A549 treated with AZD2906 at 1 μM for 4 hours (cell line): Measurements from ENCODE around the gene LGALS3BP. TPM values are rescaled to one million over a fixed set of nuclear protein-coding genes. Genes with fewer than 3 reads are reported as not detected.

ENCODE experiments used
- total RNA-seq: library from RNA; stranded (reverse); fragments of 200-300 nt; extraction: Qiagen RNA extraction; gene quantifications from 5 replicates; pipeline ENCODE4 v1.2.3, GENCODE V29; 2022

The LGALS3BP gene
- total RNA-seq = 69.9 to 86.6 TPM (median 83.4 TPM) in 5 replicates

GRCh38 chr17:78979780-78980623 lies at the start of gene LGALS3BP:
Gene LGALS3BP, minus strand, starts transcription at chr17:78979923. Its CDS starts 2,732 bp downstream, at chr17:78977191.

GRCh38 chr17:79023886-79024771 lies 44.4 kb upstream of the LGALS3BP start, which contains the start of gene C1QTNF1:
Gene C1QTNF1, plus strand, starts transcription at chr17:79024169. Its CDS starts 19,800 bp downstream, at chr17:79043969.

GRCh38 chr17:79009397-79010303 lies 29.9 kb upstream of the LGALS3BP start, which contains the start of gene CANT1:
Gene CANT1, minus strand, starts transcription at chr17:79009764. Its CDS starts 12,142 bp downstream, at chr17:78997622.

GRCh38 chr17:78925234-78925633 lies 54.5 kb downstream of the LGALS3BP start, which contains the start of gene TIMP2:
Gene TIMP2, minus strand, starts transcription at chr17:78925387. Its CDS starts 299 bp downstream, at chr17:78925088.

Other genes with a start within 250 kb of the LGALS3BP start
- 62.6 to 77.0 TPM (median 64.3 TPM) in 5 replicates for gene CYTH1, start 197.7 kb downstream of the LGALS3BP start, total RNA-seq
- gene USP36, start 139.1 kb downstream of the LGALS3BP start, total RNA-seq = 51.6 to 59.2 TPM (median 52.4 TPM) in 5 replicates
- 0.25 to 0.48 TPM (median 0.26 TPM) in 5 replicates for gene CEP295NL, start 76.7 kb downstream of the LGALS3BP start, total RNA-seq
- 190 to 244 TPM (median 213 TPM) in 5 replicates for gene TIMP2, start 54.5 kb downstream of the LGALS3BP start, total RNA-seq
- 81.0 to 84.2 TPM (median 83.9 TPM) in 5 replicates for gene CANT1, start 29.8 kb upstream of the LGALS3BP start, total RNA-seq
- 57.9 to 66.6 TPM (median 59.1 TPM) in 5 replicates for gene C1QTNF1, start 44.2 kb upstream of the LGALS3BP start, total RNA-seq
- gene ENGASE, start 94.9 kb upstream of the LGALS3BP start, total RNA-seq = 9.6 to 20.0 TPM (median 13.7 TPM) in 5 replicates